Gastroesophageal sphincter (tissue), 3 donors: ENCODE results near the gene LMNB1.

Experiments used
- EP300 ChIP-seq: sonication (generic); formaldehyde crosslinking; IDR thresholded peaks from one replicate; pipeline ENCODE4 v1.6.1; 2017; ENCODE audit warnings: antibody characterized with exemption, mild to moderate bottlenecking
- POLR2A ChIP-seq, 2 donors: fragments of 450-650 bp; IDR thresholded peaks; one replicate each; pipeline ENCODE4 v1.6.1; 2017; ENCODE audit warnings: antibody characterized with exemption in 2 of 2, mild to moderate bottlenecking in 2 of 2, moderate library complexity in 1 of 2
- POLR2AphosphoS5 ChIP-seq: sonication (generic); formaldehyde crosslinking; IDR thresholded peaks from one replicate; pipeline ENCODE4 v1.6.1; 2017; ENCODE audit warnings: antibody characterized with exemption
- TF ChIP-seq, protein P1 (sequence below), 4 experiments: fragments of 200-600 bp in 2 of 4; fragments of 450-650 bp in 2 of 4; sonication (generic) in 1 of 4; IDR thresholded peaks; one replicate each; pipeline ENCODE4 v1.5.1; 2017 to 2019; ENCODE audit warnings: antibody characterized with exemption in 4 of 4, mild to moderate bottlenecking in 2 of 4, moderate library complexity in 2 of 4

DNA sequence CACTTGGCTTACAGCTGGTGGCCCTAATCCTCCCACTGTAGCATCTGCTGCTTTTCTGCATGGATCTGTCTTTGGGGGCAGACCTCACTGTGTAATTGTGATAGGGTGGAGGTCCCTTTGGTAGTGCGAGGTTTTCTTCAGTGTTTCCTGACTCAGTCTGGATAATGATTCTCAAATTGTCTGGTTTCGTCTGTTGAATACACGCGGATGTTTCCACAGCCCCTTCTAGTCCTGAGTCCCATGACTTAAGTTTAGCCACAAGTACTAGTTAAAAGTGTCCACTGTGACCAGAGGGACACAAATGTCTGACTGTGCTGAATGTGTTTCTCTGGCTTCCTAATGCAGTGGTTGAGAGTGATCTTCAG, 70.5 kb downstream of the LMNB1 start:
- TF ChIP-seq, protein P1, sequence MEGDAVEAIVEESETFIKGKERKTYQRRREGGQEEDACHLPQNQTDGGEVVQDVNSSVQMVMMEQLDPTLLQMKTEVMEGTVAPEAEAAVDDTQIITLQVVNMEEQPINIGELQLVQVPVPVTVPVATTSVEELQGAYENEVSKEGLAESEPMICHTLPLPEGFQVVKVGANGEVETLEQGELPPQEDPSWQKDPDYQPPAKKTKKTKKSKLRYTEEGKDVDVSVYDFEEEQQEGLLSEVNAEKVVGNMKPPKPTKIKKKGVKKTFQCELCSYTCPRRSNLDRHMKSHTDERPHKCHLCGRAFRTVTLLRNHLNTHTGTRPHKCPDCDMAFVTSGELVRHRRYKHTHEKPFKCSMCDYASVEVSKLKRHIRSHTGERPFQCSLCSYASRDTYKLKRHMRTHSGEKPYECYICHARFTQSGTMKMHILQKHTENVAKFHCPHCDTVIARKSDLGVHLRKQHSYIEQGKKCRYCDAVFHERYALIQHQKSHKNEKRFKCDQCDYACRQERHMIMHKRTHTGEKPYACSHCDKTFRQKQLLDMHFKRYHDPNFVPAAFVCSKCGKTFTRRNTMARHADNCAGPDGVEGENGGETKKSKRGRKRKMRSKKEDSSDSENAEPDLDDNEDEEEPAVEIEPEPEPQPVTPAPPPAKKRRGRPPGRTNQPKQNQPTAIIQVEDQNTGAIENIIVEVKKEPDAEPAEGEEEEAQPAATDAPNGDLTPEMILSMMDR (IDR thresholded peaks at IDR 0.05), result no peak
- TF ChIP-seq POLR2AphosphoS5, result no peak
- no peak for TF ChIP-seq POLR2A (IDR thresholded peaks at IDR 0.05)
- TF ChIP-seq EP300, result no peak
